Measurements from ENCODE around the gene ARHGAP44. TPM values are rescaled to one million over a fixed set of nuclear protein-coding genes. Genes with fewer than 3 reads are reported as not detected.

ARHGAP44 gene
- total RNA-seq, 1 donor from 2014 or later: 17.5 TPM

DNA sequence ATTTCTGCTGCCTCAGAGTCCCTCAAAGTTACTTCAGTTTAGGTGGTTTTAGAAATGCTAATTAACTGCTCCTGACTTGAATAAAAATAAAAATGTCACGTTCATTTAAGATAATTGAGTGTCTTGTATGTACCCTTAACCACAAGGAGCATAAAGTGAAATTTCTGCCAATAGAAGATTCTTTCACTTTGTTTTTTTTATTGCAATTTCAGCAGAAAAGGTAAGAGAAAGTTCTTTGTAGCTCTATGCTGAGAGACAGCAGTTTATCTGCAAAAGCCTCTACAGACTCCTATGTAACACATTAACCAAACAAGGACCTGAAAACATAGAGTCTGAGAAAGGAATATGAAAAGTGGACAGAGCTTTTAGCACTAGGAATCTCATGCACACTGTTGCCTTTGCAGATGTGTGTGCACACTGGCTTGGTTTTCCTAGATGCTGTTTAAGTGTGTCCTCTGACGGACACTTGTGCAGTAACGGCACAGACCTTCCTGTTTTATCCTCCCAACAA lies 11.6 kb downstream of the ARHGAP44 start:
- Mint-ChIP-seq H3K27me3 (ENCODE audit: unreplicated experiment) (no peaks in the 10 kb centered on the region), H3K4me1 (ENCODE audit: low read depth, unreplicated experiment) (peaks cover 5% of the 10 kb centered on the region)

DNA sequence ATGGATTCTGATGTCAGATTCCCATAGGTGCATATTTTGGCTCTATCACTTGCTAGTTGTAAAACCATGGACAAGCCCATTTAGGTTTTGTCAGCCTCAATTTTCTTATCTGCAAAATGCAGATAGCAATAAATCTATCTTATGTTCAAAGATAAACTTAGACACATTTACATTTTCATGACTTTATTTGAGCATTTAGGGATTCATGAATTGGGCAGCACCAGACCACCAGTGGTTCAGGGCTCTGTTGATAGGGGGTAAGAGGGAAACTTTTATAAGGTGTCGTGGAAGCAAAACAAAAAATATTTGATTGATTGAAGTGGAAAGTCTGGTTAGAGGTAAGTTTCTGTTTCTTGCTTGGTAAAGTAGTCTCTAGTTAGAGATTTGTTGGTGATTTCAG lies 17.3 kb downstream of the ARHGAP44 start:
- TF ChIP-seq, protein P1, sequence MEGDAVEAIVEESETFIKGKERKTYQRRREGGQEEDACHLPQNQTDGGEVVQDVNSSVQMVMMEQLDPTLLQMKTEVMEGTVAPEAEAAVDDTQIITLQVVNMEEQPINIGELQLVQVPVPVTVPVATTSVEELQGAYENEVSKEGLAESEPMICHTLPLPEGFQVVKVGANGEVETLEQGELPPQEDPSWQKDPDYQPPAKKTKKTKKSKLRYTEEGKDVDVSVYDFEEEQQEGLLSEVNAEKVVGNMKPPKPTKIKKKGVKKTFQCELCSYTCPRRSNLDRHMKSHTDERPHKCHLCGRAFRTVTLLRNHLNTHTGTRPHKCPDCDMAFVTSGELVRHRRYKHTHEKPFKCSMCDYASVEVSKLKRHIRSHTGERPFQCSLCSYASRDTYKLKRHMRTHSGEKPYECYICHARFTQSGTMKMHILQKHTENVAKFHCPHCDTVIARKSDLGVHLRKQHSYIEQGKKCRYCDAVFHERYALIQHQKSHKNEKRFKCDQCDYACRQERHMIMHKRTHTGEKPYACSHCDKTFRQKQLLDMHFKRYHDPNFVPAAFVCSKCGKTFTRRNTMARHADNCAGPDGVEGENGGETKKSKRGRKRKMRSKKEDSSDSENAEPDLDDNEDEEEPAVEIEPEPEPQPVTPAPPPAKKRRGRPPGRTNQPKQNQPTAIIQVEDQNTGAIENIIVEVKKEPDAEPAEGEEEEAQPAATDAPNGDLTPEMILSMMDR (IDR thresholded peaks at IDR 0.05; ENCODE audit: partially characterized antibody, unreplicated experiment): no peak
- Mint-ChIP-seq H3K36me3 (ENCODE audit: unreplicated experiment) (peaks cover 24% of the 10 kb centered on the region), H3K4me3 (ENCODE audit: unreplicated experiment) (no peak overlapping the region), H3K27me3 (ENCODE audit: unreplicated experiment) (peaks cover 3% of the 10 kb centered on the region), H3K4me1 (ENCODE audit: low read depth, unreplicated experiment) (peaks cover 5% of the 10 kb centered on the region), H3K27ac (ENCODE audit: unreplicated experiment) (no peak overlapping the region), H3K9me3 (ENCODE audit: unreplicated experiment) (peaks cover 8% of the 10 kb centered on the region)
- DNase-seq: no peak

More for the DNA sequence above, 11.6 kb downstream of the ARHGAP44 start:
- H3K9me3 Mint-ChIP-seq (ENCODE audit: unreplicated experiment): no peaks in the 10 kb centered on the region
- no peak for DNase-seq
- TF ChIP-seq, protein P1 (IDR thresholded peaks at IDR 0.05; ENCODE audit: partially characterized antibody, unreplicated experiment): no peak
- no peak overlapping the region for H3K27ac Mint-ChIP-seq (ENCODE audit: unreplicated experiment)
- peaks cover 10% of the 10 kb centered on the region for H3K36me3 Mint-ChIP-seq (ENCODE audit: unreplicated experiment)
- no peak overlapping the region for H3K4me3 Mint-ChIP-seq (ENCODE audit: unreplicated experiment)

DNA sequence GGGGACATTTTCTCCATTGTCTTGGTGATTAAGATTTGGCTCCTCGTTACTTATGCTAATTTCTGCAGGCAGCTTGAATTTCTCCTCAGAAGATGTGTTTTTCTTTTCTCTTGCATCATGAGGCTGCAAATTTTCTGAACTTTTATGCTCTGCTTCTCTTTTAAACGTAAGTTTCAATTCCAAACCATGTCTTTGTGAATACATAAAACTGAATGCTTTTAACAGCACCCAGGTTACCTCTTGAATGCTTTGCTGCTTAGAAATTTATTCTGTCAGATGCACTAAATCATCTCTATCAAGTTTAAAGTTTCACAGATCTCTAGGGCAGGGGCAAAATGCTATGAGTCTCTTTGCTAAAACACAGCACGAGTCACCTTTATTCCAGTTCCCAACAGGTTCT lies 19.4 kb downstream of the ARHGAP44 start:
- Mint-ChIP-seq H3K9me3 (ENCODE audit: unreplicated experiment) (peaks cover 8% of the 10 kb centered on the region), H3K27ac (ENCODE audit: unreplicated experiment) (no peak overlapping the region), H3K4me3 (ENCODE audit: unreplicated experiment) (no peak overlapping the region), H3K27me3 (ENCODE audit: unreplicated experiment) (peaks cover 3% of the 10 kb centered on the region), H3K4me1 (ENCODE audit: low read depth, unreplicated experiment) (no peaks in the 10 kb centered on the region), H3K36me3 (ENCODE audit: unreplicated experiment) (peaks cover 24% of the 10 kb centered on the region)
- no peak for DNase-seq
- TF ChIP-seq, protein P1 (IDR thresholded peaks at IDR 0.05; ENCODE audit: partially characterized antibody, unreplicated experiment): no peak

DNA sequence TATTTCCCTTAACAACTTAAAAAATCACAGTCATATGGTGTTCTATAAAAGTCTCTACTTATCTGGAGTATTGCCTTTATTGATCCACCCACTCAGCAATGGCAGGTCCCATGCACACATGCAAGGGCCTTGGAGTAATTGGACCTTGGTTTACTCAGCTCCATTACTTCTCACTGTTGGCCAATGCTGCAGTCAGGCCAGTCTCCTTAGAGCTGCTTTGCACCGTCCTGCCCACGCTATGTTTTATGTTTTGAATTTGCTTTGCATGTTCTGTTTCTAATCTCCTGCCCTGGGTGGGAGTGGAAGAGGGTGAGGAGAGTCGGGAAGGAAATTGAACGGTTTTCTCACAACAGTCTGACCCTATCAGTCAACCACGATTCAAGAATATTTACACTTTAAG lies 23.6 kb downstream of the ARHGAP44 start:
- Mint-ChIP-seq H3K27me3 (ENCODE audit: unreplicated experiment) (peaks cover 3% of the 10 kb centered on the region), H3K4me1 (ENCODE audit: low read depth, unreplicated experiment) (peaks cover 2% of the 10 kb centered on the region), H3K9me3 (ENCODE audit: unreplicated experiment) (peaks cover 4% of the 10 kb centered on the region), H3K4me3 (ENCODE audit: unreplicated experiment) (no peak overlapping the region), H3K36me3 (ENCODE audit: unreplicated experiment) (peaks cover 15% of the 10 kb centered on the region), H3K27ac (ENCODE audit: unreplicated experiment) (no peak overlapping the region)
- DNase-seq: no peak
- TF ChIP-seq, protein P1 (IDR thresholded peaks at IDR 0.05; ENCODE audit: partially characterized antibody, unreplicated experiment): no peak

DNA sequence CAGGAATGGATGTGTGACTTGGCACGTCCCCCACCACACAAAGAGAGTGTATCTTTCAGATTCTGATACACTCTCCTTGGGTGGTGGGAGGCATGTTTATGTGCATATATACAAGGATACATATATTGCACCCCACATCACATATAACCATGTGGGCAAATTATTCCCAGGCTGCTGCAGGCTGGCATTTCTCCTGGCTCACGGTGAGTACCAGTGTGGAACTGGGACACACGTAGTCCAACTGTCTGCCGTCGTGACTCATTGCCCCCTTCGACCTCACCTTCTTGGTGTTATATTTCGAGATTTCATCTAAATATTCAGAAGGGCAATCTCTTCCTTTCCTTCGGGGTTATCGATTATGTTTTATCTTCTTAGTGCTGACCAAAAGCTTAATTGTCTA lies 24.4 kb downstream of the ARHGAP44 start:
- DNase-seq: no peak
- TF ChIP-seq, protein P1 (IDR thresholded peaks at IDR 0.05; ENCODE audit: partially characterized antibody, unreplicated experiment): no peak
- peaks cover 2% of the 10 kb centered on the region for H3K4me1 Mint-ChIP-seq (ENCODE audit: low read depth, unreplicated experiment)
- H3K4me3 Mint-ChIP-seq (ENCODE audit: unreplicated experiment): no peak overlapping the region
- H3K9me3 Mint-ChIP-seq (ENCODE audit: unreplicated experiment): peaks cover 4% of the 10 kb centered on the region
- peaks cover 14% of the 10 kb centered on the region for H3K36me3 Mint-ChIP-seq (ENCODE audit: unreplicated experiment)
- no peak overlapping the region for H3K27ac Mint-ChIP-seq (ENCODE audit: unreplicated experiment)
- peaks cover 3% of the 10 kb centered on the region for H3K27me3 Mint-ChIP-seq (ENCODE audit: unreplicated experiment)

All from glutamatergic neuron (in vitro differentiated cells).